ENCODE data around the gene RREB1. TPM values are rescaled to one million over a fixed set of nuclear protein-coding genes. Genes with fewer than 3 reads are reported as not detected.

The RREB1 gene
- total RNA-seq, 1 experiment from 2014 or later = 30.7 TPM

- Histone ChIP-seq H3K27me3 (ENCODE audit: control insufficient read depth, insufficient read depth, low read length) (no peaks in the 10 kb centered on the region), H3K9me3 (ENCODE audit: control insufficient read depth, insufficient read depth, low read depth, low read length) (no peaks in the 10 kb centered on the region), H3K4me1 (ENCODE audit: control insufficient read depth, insufficient read depth, low read length) (no peaks in the 10 kb centered on the region), H3K36me3 (ENCODE audit: control insufficient read depth, insufficient read depth, low read length) (no peaks in the 10 kb centered on the region), H3K4me3 (ENCODE audit: low read depth in 2 of 2, low read length in 2 of 2) (no peak overlapping the region), H3K27ac (ENCODE audit: low read length) (no peak overlapping the region)
- ChIA-PET CTCF (no interaction called here), POLR2A (no interaction called here)
- DNase-seq (ENCODE audit: low read depth, low spot score) (no peak), ATAC-seq (no peak)
- intact Hi-C loops (cut with micrococcal nuclease; ENCODE audit: unreplicated experiment) (no loop called here), in situ Hi-C loops (cut with HindIII; ENCODE audit: low pct_unique_long_range_greater_than_20kb, low sequenced_read_pairs) (no loop called here)
- BruUV-seq (replicated peaks) = no TSS peak
- TF ChIP-seq SIN3A (IDR thresholded peaks at IDR 0.05; ENCODE audit: borderline replicate concordance, insufficient read depth, low read depth, low read length) (no peak), POLR2AphosphoS5 (IDR thresholded peaks at IDR 0.05; ENCODE audit: low read depth, low read length) (no peak), TCF7L2 (IDR thresholded peaks at IDR 0.05; ENCODE audit: low read depth, low read length) (no peak), REST (IDR thresholded peaks at IDR 0.05; ENCODE audit: insufficient read depth in 1 of 2, low read depth in 2 of 2, low read length in 1 of 2) (no peak), CTCF (IDR thresholded peaks at IDR 0.05) (no peak)
These were observed 87.7 kb downstream of the RREB1 start for GRCh38 chr6:7195339-7196018.

- ATAC-seq (no peak), DNase-seq (ENCODE audit: low read depth, low spot score) (no peak)
- Histone ChIP-seq H3K4me1 (ENCODE audit: control insufficient read depth, insufficient read depth, low read length) (no peaks in the 10 kb centered on the region), H3K4me3 (ENCODE audit: low read depth in 2 of 2, low read length in 2 of 2) (no peak overlapping the region), H3K36me3 (ENCODE audit: control insufficient read depth, insufficient read depth, low read length) (no peaks in the 10 kb centered on the region), H3K27me3 (ENCODE audit: control insufficient read depth, insufficient read depth, low read length) (no peaks in the 10 kb centered on the region), H3K27ac (ENCODE audit: low read length) (no peak overlapping the region), H3K9me3 (ENCODE audit: control insufficient read depth, insufficient read depth, low read depth, low read length) (no peaks in the 10 kb centered on the region)
- ChIA-PET CTCF (no interaction called here), POLR2A (interaction anchor here (0.7 kb wide), 1 partner anchor 410 kb away, joined by 9 read pairs; no protein-coding TSS in a partner anchor)
- intact Hi-C loops (cut with micrococcal nuclease; ENCODE audit: unreplicated experiment) (no loop called here), in situ Hi-C loops (cut with HindIII; ENCODE audit: low pct_unique_long_range_greater_than_20kb, low sequenced_read_pairs) (no loop called here)
- no TSS peak for BruUV-seq (replicated peaks)
- no peak for TF ChIP-seq SIN3A (IDR thresholded peaks at IDR 0.05; ENCODE audit: borderline replicate concordance, insufficient read depth, low read depth, low read length)
- TF ChIP-seq TCF7L2 (IDR thresholded peaks at IDR 0.05; ENCODE audit: low read depth, low read length) = no peak
- no peak for TF ChIP-seq CTCF (IDR thresholded peaks at IDR 0.05)
- no peak for TF ChIP-seq POLR2AphosphoS5 (IDR thresholded peaks at IDR 0.05; ENCODE audit: low read depth, low read length)
- no peak for TF ChIP-seq REST (IDR thresholded peaks at IDR 0.05; ENCODE audit: insufficient read depth in 1 of 2, low read depth in 2 of 2, low read length in 1 of 2)
These were observed 88.2 kb downstream of the RREB1 start for GRCh38 chr6:7196019-7196402.
